Keratinocyte (primary cell): ENCODE measurements around the gene TXNRD2. TPM values are rescaled to one million over a fixed set of nuclear protein-coding genes. Genes with fewer than 3 reads are reported as not detected.

Source experiments
- DNase-seq: peaks from one replicate; pipeline ENCODE4 v3.0.0-alpha.2; 2011; ENCODE audit warnings: low read depth, missing footprints, low spot score
- FAIRE-seq: peaks from 2 replicates; lab custom pipeline; 2011; peaks lifted over from hg19 to GRCh38; lab: Jason Lieb, UNC
- H2AFZ ChIP-seq: 2 replicates; pipeline ENCODE4 v1.6.0; 2012; ENCODE audit warnings: low read length, control low read depth, inconsistent platforms; ENCODE audit not compliant: control insufficient read depth
- H3K27ac ChIP-seq: 2 replicates; pipeline ENCODE4 v1.5.1; 2011; ENCODE audit warnings: low read length; ENCODE audit not compliant: control insufficient read depth, insufficient read depth
- H3K27me3 ChIP-seq: 3 replicates; pipeline ENCODE4 v1.6.0; 2011; ENCODE audit warnings: low read length; ENCODE audit not compliant: control insufficient read depth, insufficient read depth; ENCODE audit errors: extremely low read depth
- H3K36me3 ChIP-seq, 2 experiments: 2 replicates in 1 of 2; 3 replicates in 1 of 2; pipeline ENCODE4 v1.5.1; 2011; ENCODE audit warnings: low read length in 2 of 2, mild to moderate bottlenecking in 1 of 2; ENCODE audit not compliant: control insufficient read depth in 2 of 2, insufficient read depth in 2 of 2; ENCODE audit errors: extremely low read depth in 1 of 2
- H3K4me1 ChIP-seq: 3 replicates; pipeline ENCODE4 v1.5.1; 2011; ENCODE audit warnings: low read length; ENCODE audit not compliant: control insufficient read depth, insufficient read depth; ENCODE audit errors: extremely low read depth
- H3K4me2 ChIP-seq: 3 replicates; pipeline ENCODE4 v1.6.0; 2011; ENCODE audit warnings: low read depth, low read length; ENCODE audit not compliant: control insufficient read depth, insufficient read depth; ENCODE audit errors: extremely low read depth
- H3K4me3 ChIP-seq, 3 experiments: fragments of 200-600 bp in 1 of 3; sonication (generic) in 1 of 3; 2 replicates in 2 of 3; 3 replicates in 1 of 3; pipeline ENCODE4 v1.5.1; 2011 to 2016; ENCODE audit warnings: low read length in 3 of 3, mild to moderate bottlenecking in 3 of 3, control low read depth in 2 of 3, inconsistent platforms in 1 of 3, low read depth in 1 of 3, mixed read lengths in 1 of 3, mixed run types in 1 of 3, moderate library complexity in 1 of 3; ENCODE audit not compliant: control insufficient read depth in 2 of 3, insufficient read depth in 2 of 3; ENCODE audit errors: extremely low read depth in 1 of 3
- H3K79me2 ChIP-seq: 2 replicates; pipeline ENCODE4 v1.6.0; 2012; ENCODE audit warnings: low read length; ENCODE audit not compliant: control insufficient read depth, insufficient read depth
- H3K9ac ChIP-seq: 3 replicates; pipeline ENCODE4 v1.6.0; 2011; ENCODE audit warnings: low read length; ENCODE audit not compliant: control insufficient read depth, insufficient read depth; ENCODE audit errors: extremely low read depth
- H3K9me1 ChIP-seq: 3 replicates; pipeline ENCODE4 v1.6.0; 2011; ENCODE audit warnings: low read length; ENCODE audit not compliant: control insufficient read depth, insufficient read depth; ENCODE audit errors: extremely low read depth
- H3K9me3 ChIP-seq: 2 replicates; pipeline ENCODE4 v1.5.1; 2012; ENCODE audit warnings: low read depth, low read length; ENCODE audit not compliant: control insufficient read depth
- H4K20me1 ChIP-seq: 3 replicates; pipeline ENCODE4 v1.6.0; 2011; ENCODE audit warnings: low read length; ENCODE audit not compliant: control insufficient read depth, insufficient read depth; ENCODE audit errors: extremely low read depth
- CTCF ChIP-seq, 3 experiments: IDR thresholded peaks in 1 of 3; conservative IDR thresholded peaks in 1 of 3; optimal IDR thresholded peaks in 1 of 3; 2 replicates in 2 of 3; 3 replicates in 1 of 3; pipeline versions ENCODE3 to v1.5.1; 2011; ENCODE audit warnings: low read length in 3 of 3, mild to moderate bottlenecking in 3 of 3, moderate library complexity in 2 of 3, control low read depth in 1 of 3, inconsistent platforms in 1 of 3; ENCODE audit not compliant: insufficient read depth in 2 of 3; ENCODE audit errors: extremely low read depth in 1 of 3
- EZH2 ChIP-seq: IDR thresholded peaks from one replicate; pipeline ENCODE4 v1.6.1; 2012; ENCODE audit warnings: inconsistent platforms, mild to moderate bottlenecking, low read length, moderate library complexity
- dilution Hi-C: fragments of 300-500 bp; cut with MboI; formaldehyde crosslinking; loops from one replicate; pipeline ENCODE4 v1.7.0; 2020; ENCODE audit warnings: low sequenced_read_pairs; ENCODE audit not compliant: extremely low pct_ligation_motif_present
- polyA plus RNA-seq, 5 experiments: library from polyadenylated mRNA; depleted of rRNA in 3 of 5; stranded (reverse) in 3 of 5; stranded (forward) in 1 of 5; unstranded in 1 of 5; fragments of >200 nt; gene quantifications; 1 replicate in 1 of 5; 2 replicates in 3 of 5; 3 replicates in 1 of 5; pipeline versions ENCODE4 v1.2.1 to v1.2.3, GENCODE V29; 2011 to 2012; ENCODE audit warnings: missing spikeins in 2 of 5, low read depth in 1 of 5, low replicate concordance in 1 of 5

TXNRD2 gene
- polyA plus RNA-seq, 1 donor (not counting 4 experiments of a cell fraction or from before 2014, with no cell fraction given) = 16.0 TPM

GRCh38 chr22:19897726-19898125 is 43.9 kb downstream of the TXNRD2 start:
- H3K9me1 ChIP-seq = no peaks in the 10 kb centered on the region
- no peak for FAIRE-seq

GRCh38 chr22:19896665-19897355 is 44.8 kb downstream of the TXNRD2 start:
- Histone ChIP-seq H3K4me3 (no peak overlapping the region), H3K79me2 (no peaks in the 10 kb centered on the region), H3K9ac (no peak overlapping the region), H3K9me1 (no peaks in the 10 kb centered on the region), H3K4me2 (no peak overlapping the region), H4K20me1 (no peaks in the 10 kb centered on the region), H3K4me1 (peaks cover 11% of the 10 kb centered on the region), H3K36me3 (peaks cover 0 to 1% of the 10 kb centered on the region in 2 experiments), H3K27ac (no peak overlapping the region), H3K27me3 (no peaks in the 10 kb centered on the region), H3K9me3 (no peaks in the 10 kb centered on the region), H2AFZ (no peak overlapping the region)
- peak in 1 of 3 experiments; percentile 12 for TF ChIP-seq CTCF (optimal IDR thresholded peaks at IDR 0.05 in 1 of 3, IDR thresholded peaks at IDR 0.05 in 1 of 3, conservative IDR thresholded peaks at IDR 0.05 in 1 of 3; ENCODE audit: extremely low read depth in 1 of 3, insufficient read depth in 2 of 3, low read length in 3 of 3)
- TF ChIP-seq EZH2 = no peak
- FAIRE-seq (no peak), DNase-seq (no peak)
- dilution Hi-C loops = no loop called here

More at GRCh38 chr22:19897726-19898125, 43.9 kb downstream of the TXNRD2 start:
- no peaks in the 10 kb centered on the region for H3K9me3 ChIP-seq
- no peak for TF ChIP-seq EZH2
- TF ChIP-seq CTCF (optimal IDR thresholded peaks at IDR 0.05 in 1 of 3, IDR thresholded peaks at IDR 0.05 in 1 of 3, conservative IDR thresholded peaks at IDR 0.05 in 1 of 3; ENCODE audit: extremely low read depth in 1 of 3, insufficient read depth in 2 of 3, low read length in 3 of 3) = no peak
- H3K4me3 ChIP-seq = no peak overlapping the region
- no peaks in the 10 kb centered on the region for H3K27me3 ChIP-seq
- no peak for DNase-seq
- H3K4me1 ChIP-seq = peaks cover 2% of the 10 kb centered on the region
- dilution Hi-C loops = no loop called here
- H2AFZ ChIP-seq = no peak overlapping the region
- no peaks in the 10 kb centered on the region for H3K79me2 ChIP-seq
- H3K27ac ChIP-seq = no peak overlapping the region
- H4K20me1 ChIP-seq = no peaks in the 10 kb centered on the region
- H3K4me2 ChIP-seq = no peak overlapping the region
- H3K9ac ChIP-seq = no peak overlapping the region
- peaks cover 0 to 1% of the 10 kb centered on the region in 2 experiments for H3K36me3 ChIP-seq
